HuH-7 (cell line): ENCODE data around the gene DOCK4.
A peak's percentile ranks its signal among the peaks of the same experiment; 100 is the strongest.
"Not testable (repeated sequence)": the region's sequence is repeated elsewhere in the genome, so short reads cannot be mapped to it uniquely, and the experiment has no call there.

Source experiments
- DNase-seq: peaks from one replicate; pipeline ENCODE4 v3.0.0; 2011; ENCODE audit warnings: low spot score

DOCK4 gene

GRCh38 chr7:112206238-112206990 is at the start of gene DOCK4, which contains the start of gene ZNF277:
Gene DOCK4 (minus strand): TSS chr7:112206399. CDS start chr7:112206138, 261 bp downstream.
Gene ZNF277 (plus strand): TSS chr7:112206695. CDS start chr7:112206717, 22 bp downstream.
- DNase-seq, result peak; percentile 90

GRCh38 chr7:112255388-112255720 is 49.2 kb upstream of the DOCK4 start:
- DNase-seq, result no peak

GRCh38 chr7:112254709-112255387 is 48.6 kb upstream of the DOCK4 start:
- no peak for DNase-seq

- DNase-seq, result no peak
These were observed 48.0 kb upstream of the DOCK4 start for GRCh38 chr7:112254156-112254555.

- DNase-seq, result no peak
These were observed 46.5 kb upstream of the DOCK4 start for GRCh38 chr7:112252691-112253090.

GRCh38 chr7:112252141-112252540 is 45.9 kb upstream of the DOCK4 start:
- DNase-seq, result no peak

GRCh38 chr7:112249967-112250366 is 43.8 kb upstream of the DOCK4 start:
- not testable (repeated sequence) for DNase-seq

GRCh38 chr7:112248598-112248997 is 42.4 kb upstream of the DOCK4 start:
- DNase-seq, result no peak

- no peak for DNase-seq
These were observed 32.8 kb upstream of the DOCK4 start for GRCh38 chr7:112238852-112239610.

- no peak for DNase-seq
These were observed 32.1 kb upstream of the DOCK4 start for GRCh38 chr7:112238330-112238729.

GRCh38 chr7:112236597-112236996 is 30.4 kb upstream of the DOCK4 start:
- DNase-seq, result no peak

- DNase-seq, result no peak
These were observed 27.9 kb upstream of the DOCK4 start for GRCh38 chr7:112234147-112234546.

GRCh38 chr7:112233048-112233697 is 27.0 kb upstream of the DOCK4 start:
- no peak for DNase-seq

- DNase-seq, result no peak
These were observed 26.2 kb upstream of the DOCK4 start for GRCh38 chr7:112232212-112232978.

GRCh38 chr7:112228632-112229031 is 22.4 kb upstream of the DOCK4 start:
- no peak for DNase-seq

- DNase-seq, result no peak
These were observed 20.6 kb upstream of the DOCK4 start for GRCh38 chr7:112226701-112227276.

GRCh38 chr7:112225006-112225405 is 18.8 kb upstream of the DOCK4 start:
- DNase-seq, result no peak

- DNase-seq, result no peak
These were observed 18.0 kb upstream of the DOCK4 start for GRCh38 chr7:112224186-112224585.

GRCh38 chr7:112223310-112223709 is 17.1 kb upstream of the DOCK4 start:
- DNase-seq, result no peak

- DNase-seq, result no peak
These were observed 14.8 kb upstream of the DOCK4 start for GRCh38 chr7:112220877-112221434.

- DNase-seq, result no peak
These were observed 9.6 kb upstream of the DOCK4 start for GRCh38 chr7:112215787-112216186.
